Measurements from ENCODE around the gene ZBTB22. TPM values are rescaled to one million over a fixed set of nuclear protein-coding genes. Genes with fewer than 3 reads are reported as not detected.

ZBTB22 gene
- total and polyA plus RNA-seq, 2 experiments from 2014 or later = 29.1 to 48.0 TPM

- no peak for DNase-seq (ENCODE audit: low read depth in 1 of 2, low spot score in 1 of 2)
- Histone ChIP-seq H3K9me3 (ENCODE audit: low read depth) (no peaks in the 10 kb centered on the region), H3K4me1 (ENCODE audit: low read depth) (peaks cover 6% of the 10 kb centered on the region), H3K27ac (no peak overlapping the region), H3K36me3 (peaks cover 14% of the 10 kb centered on the region), H3K4me3 (no peak overlapping the region), H3K27me3 (no peaks in the 10 kb centered on the region)
- TF ChIP-seq CTCF (IDR thresholded peaks at IDR 0.05; ENCODE audit: low read depth, low read length) = no peak
Observed at GRCh38 chr6:33324125-33324524, 6.6 kb upstream of the ZBTB22 start.

GRCh38 chr6:33323623-33323948 lies 6.0 kb upstream of the ZBTB22 start:
- H3K27me3 ChIP-seq = no peaks in the 10 kb centered on the region
- H3K4me1 ChIP-seq (ENCODE audit: low read depth) = peaks cover 6% of the 10 kb centered on the region
- no peak for DNase-seq (ENCODE audit: low read depth in 1 of 2, low spot score in 1 of 2)
- H3K27ac ChIP-seq = peak overlapping the region; percentile 92
- peaks cover 20% of the 10 kb centered on the region for H3K36me3 ChIP-seq
- no peaks in the 10 kb centered on the region for H3K9me3 ChIP-seq (ENCODE audit: low read depth)
- no peak for TF ChIP-seq CTCF (IDR thresholded peaks at IDR 0.05; ENCODE audit: low read depth, low read length)
- peak overlapping the region; percentile 63 for H3K4me3 ChIP-seq

GRCh38 chr6:33321227-33321626 lies 3.7 kb upstream of the ZBTB22 start:
- peaks cover 21% of the 10 kb centered on the region for H3K36me3 ChIP-seq
- no peaks in the 10 kb centered on the region for H3K9me3 ChIP-seq (ENCODE audit: low read depth)
- H3K4me3 ChIP-seq = no peak overlapping the region
- no peak for DNase-seq (ENCODE audit: low read depth in 1 of 2, low spot score in 1 of 2)
- no peak overlapping the region for H3K27ac ChIP-seq
- no peak for TF ChIP-seq CTCF (IDR thresholded peaks at IDR 0.05; ENCODE audit: low read depth, low read length)
- no peaks in the 10 kb centered on the region for H3K27me3 ChIP-seq
- H3K4me1 ChIP-seq (ENCODE audit: low read depth) = peaks cover 9% of the 10 kb centered on the region

- TF ChIP-seq CTCF (IDR thresholded peaks at IDR 0.05; ENCODE audit: low read depth, low read length) = no peak
- peak in 1 of 2 donors; percentile 94 for DNase-seq (ENCODE audit: low read depth in 1 of 2, low spot score in 1 of 2)
- H3K4me1 ChIP-seq (ENCODE audit: low read depth) = peaks cover 9% of the 10 kb centered on the region
Observed at GRCh38 chr6:33320315-33321181, 3.0 kb upstream of the ZBTB22 start.

GRCh38 chr6:33319939-33320314 lies 2.4 kb upstream of the ZBTB22 start:
- no peak for DNase-seq (ENCODE audit: low read depth in 1 of 2, low spot score in 1 of 2)
- Histone ChIP-seq H3K4me3 (no peak overlapping the region), H3K27me3 (no peaks in the 10 kb centered on the region), H3K27ac (no peak overlapping the region), H3K36me3 (peaks cover 21% of the 10 kb centered on the region), H3K4me1 (ENCODE audit: low read depth) (peaks cover 9% of the 10 kb centered on the region), H3K9me3 (ENCODE audit: low read depth) (no peaks in the 10 kb centered on the region)
- no peak for TF ChIP-seq CTCF (IDR thresholded peaks at IDR 0.05; ENCODE audit: low read depth, low read length)

More at GRCh38 chr6:33320315-33321181, 3.0 kb upstream of the ZBTB22 start:
- no peak overlapping the region for H3K27ac ChIP-seq
- no peaks in the 10 kb centered on the region for H3K27me3 ChIP-seq
- peaks cover 21% of the 10 kb centered on the region for H3K36me3 ChIP-seq
- no peak overlapping the region for H3K4me3 ChIP-seq
- H3K9me3 ChIP-seq (ENCODE audit: low read depth) = no peaks in the 10 kb centered on the region

All from cardiac muscle cell (in vitro differentiated cells and primary cell).